NCI-H128 (cell line): ENCODE results near the gene TRMT112.
A peak's percentile ranks its signal among the peaks of the same experiment; 100 is the strongest.

ENCODE experiments used
- DNase-seq: peaks from one replicate; lab custom pipeline; 2025; ENCODE audit not compliant: unreplicated experiment; lab: John Stamatoyannopoulos, UW

TRMT112 gene

GRCh38 chr11:64276653-64277431 is 40.5 kb downstream of the TRMT112 start:
- no peak for DNase-seq

DNA sequence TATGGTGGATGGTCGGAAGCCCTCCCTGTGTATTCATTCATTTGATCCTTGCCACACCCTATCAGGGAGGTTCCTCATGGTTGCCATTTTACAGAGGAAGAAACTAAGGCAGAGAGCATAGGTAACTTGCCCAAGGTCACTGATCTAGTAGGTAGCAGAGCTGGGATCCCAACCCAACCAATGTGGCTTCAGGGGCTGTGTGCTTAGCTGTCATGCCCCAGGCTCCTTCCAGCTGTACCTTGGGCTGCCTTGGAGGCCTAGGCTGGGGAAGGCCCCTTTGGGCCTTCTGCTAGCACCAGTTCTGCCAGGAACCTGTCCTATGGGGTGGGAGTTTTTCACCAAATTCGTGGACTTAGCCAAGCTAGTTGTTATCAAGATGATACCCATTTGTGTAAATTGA is 41.5 kb downstream of the TRMT112 start:
- DNase-seq: no peak

GRCh38 chr11:64275031-64275800 is 42.1 kb downstream of the TRMT112 start:
- no peak for DNase-seq

DNA sequence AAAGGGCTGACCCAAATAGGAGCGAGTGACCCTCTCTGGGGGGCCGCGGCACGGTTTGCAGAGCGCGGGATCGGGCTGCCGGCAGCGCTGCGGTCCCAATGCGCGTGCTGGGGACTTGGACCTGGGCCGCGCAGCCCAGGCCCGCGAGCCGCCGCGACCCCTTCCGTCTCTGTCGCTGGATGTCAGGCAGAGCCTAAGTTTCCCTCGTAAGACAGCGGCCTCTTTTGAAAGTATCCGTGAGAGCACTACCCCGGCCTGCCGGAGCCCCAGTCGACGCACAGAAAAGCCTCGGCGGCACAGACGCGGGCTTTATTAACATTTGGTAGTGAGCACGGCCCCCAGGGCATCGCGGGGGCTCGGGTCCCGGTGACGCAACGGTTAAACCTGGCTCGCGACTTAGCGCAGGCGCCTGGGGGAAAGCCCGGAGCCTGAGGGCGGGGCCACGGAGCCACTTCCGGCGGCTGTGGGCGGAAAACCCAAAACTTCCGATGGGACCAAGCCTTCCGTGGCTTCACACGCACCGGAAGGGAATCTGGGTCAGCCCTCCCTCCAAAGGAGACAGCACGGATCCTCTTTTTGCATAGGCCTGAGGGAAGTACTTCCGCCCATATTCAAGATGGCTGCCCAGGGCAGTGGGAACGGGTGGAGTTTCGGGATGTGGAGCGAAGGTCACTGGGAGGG is 47.7 kb downstream of the TRMT112 start:
- peak; percentile 98 for DNase-seq

DNA sequence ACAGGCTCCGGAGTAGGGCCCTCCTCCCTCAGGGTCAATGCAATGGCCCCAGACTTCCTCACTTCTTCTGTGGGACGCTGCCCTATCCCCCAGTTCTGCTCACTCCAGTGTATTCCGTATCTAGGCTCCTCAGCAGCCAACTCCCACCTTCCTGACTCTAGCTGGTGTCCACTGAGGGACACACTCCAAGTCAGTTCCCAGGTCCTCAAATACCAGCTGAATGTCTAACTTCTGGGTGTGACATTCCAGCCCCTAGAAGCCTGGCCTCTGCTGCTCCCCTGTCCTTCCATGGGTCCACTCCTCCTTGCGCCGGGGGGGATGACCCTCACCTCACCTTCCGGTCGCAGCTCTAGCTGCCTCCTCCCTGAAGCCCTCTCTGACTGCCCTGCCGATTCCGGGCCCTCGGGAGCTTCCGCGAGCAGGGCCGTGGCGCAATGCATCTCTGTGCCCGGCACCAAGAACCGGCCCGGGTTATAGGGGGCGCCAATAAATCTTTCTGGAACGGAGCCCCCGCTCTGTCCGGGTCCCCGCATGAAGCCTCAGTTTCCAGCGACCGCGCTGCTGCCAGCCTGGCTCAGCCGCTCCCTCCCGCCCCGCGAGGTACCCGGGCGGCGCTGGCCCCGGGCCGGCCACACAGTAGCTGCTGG is 48.3 kb downstream of the TRMT112 start:
- DNase-seq: no peak

- no peak for DNase-seq
These were observed 49.1 kb downstream of the TRMT112 start for GRCh38 chr11:64268025-64268892.

DNA sequence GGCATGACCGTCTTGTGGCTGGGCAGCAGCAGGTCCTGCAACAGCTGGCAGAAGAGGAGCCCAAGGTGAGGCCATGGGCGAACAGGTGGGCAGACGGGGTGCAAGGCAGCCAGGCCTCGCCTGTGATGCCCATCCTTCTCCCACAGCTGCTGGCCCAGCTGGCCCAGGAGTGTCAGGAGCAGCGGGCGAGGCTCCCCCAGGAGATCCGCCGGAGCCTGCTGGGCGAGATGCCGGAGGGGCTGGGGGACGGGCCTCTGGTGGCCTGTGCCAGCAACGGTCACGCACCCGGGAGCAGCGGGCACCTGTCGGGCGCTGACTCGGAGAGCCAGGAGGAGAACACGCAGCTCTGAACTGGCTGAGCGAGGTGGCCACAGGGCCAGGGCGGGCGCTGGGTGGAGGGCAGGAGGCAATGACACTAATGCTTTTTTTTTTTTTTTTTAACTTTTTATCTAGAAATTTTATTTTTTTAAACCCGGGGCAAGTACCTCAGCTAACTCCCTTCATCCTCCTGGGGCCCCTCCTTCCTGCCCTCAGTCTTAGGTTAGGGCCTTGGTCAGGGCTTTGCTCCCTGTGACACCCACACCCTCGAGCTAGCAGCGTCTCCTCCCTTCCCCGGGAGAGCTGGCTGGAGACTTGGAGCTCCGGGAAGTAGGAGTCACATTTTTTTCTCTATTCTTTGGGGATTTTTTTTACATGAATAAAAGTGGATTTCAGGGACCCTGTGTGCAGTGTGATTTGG is 50.0 kb downstream of the TRMT112 start:
- no peak for DNase-seq
